ENCODE data around the gene BLM. TPM values are rescaled to one million over a fixed set of nuclear protein-coding genes. Genes with fewer than 3 reads are reported as not detected.

BLM gene
- total RNA-seq = 3.0 and 9.9 TPM in 2 replicates

GRCh38 chr15:90716976-90717821 lies at the start of gene BLM:
BLM (plus strand) TSS chr15:90717346; CDS start chr15:90747393, 30,047 bp downstream.

Other genes starting within 250 kb of the BLM start
- gene CRTC3, start 187.4 kb upstream of the BLM start, total RNA-seq = 9.0 and 9.2 TPM in 2 replicates
- gene FURIN, start 151.2 kb downstream of the BLM start, total RNA-seq = 56.6 and 87.8 TPM in 2 replicates
- gene FES, start 167.2 kb downstream of the BLM start, total RNA-seq = 1.9 and 2.1 TPM in 2 replicates
- gene MAN2A2, start 186.0 kb downstream of the BLM start, total RNA-seq = 3.9 and 6.6 TPM in 2 replicates
- 18.7 and 18.8 TPM in 2 replicates for gene HDDC3, start 215.2 kb downstream of the BLM start, total RNA-seq
- 50.8 and 57.8 TPM in 2 replicates for gene UNC45A, start 217.9 kb downstream of the BLM start, total RNA-seq
- 16.7 and 24.1 TPM in 2 replicates for gene RCCD1, start 237.5 kb downstream of the BLM start, total RNA-seq

All from hair follicular keratinocyte (primary cell).